ENCODE results near the gene TNN.

- TF ChIP-seq, protein P1, sequence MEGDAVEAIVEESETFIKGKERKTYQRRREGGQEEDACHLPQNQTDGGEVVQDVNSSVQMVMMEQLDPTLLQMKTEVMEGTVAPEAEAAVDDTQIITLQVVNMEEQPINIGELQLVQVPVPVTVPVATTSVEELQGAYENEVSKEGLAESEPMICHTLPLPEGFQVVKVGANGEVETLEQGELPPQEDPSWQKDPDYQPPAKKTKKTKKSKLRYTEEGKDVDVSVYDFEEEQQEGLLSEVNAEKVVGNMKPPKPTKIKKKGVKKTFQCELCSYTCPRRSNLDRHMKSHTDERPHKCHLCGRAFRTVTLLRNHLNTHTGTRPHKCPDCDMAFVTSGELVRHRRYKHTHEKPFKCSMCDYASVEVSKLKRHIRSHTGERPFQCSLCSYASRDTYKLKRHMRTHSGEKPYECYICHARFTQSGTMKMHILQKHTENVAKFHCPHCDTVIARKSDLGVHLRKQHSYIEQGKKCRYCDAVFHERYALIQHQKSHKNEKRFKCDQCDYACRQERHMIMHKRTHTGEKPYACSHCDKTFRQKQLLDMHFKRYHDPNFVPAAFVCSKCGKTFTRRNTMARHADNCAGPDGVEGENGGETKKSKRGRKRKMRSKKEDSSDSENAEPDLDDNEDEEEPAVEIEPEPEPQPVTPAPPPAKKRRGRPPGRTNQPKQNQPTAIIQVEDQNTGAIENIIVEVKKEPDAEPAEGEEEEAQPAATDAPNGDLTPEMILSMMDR (IDR thresholded peaks at IDR 0.05), result no peak
- no peak for TF ChIP-seq POLR2A (IDR thresholded peaks at IDR 0.05)
Measured at GRCh38 chr1:175148068-175148467, 80.4 kb downstream of the TNN start.

Data from heart left ventricle (tissue), 13 donors.